Measurements from ENCODE around the gene PLPP4. TPM values are rescaled to one million over a fixed set of nuclear protein-coding genes. Genes with fewer than 3 reads are reported as not detected.

PLPP4 gene
- total RNA-seq, 1 experiment from 2014 or later = 10.7 TPM

GRCh38 chr10:120505056-120505455 lies 48.0 kb downstream of the PLPP4 start:
- Histone ChIP-seq H3K9ac (ENCODE audit: low read length) (no peak overlapping the region), H3K9me3 (ENCODE audit: low read length) (no peaks in the 10 kb centered on the region), H3K79me2 (ENCODE audit: low read length) (no peaks in the 10 kb centered on the region), H3K4me3 (ENCODE audit: low read length) (no peak overlapping the region), H3K9me2 (replicated peaks; ENCODE audit: low read length) (no peaks in the 10 kb centered on the region), H3K36me3 (ENCODE audit: low read depth, low read length) (no peaks in the 10 kb centered on the region), H3F3A (ENCODE audit: low read length, unreplicated experiment) (no peaks in the 10 kb centered on the region), H3K27ac (ENCODE audit: low read length) (no peak overlapping the region), H3K27me3 (ENCODE audit: low read length) (no peaks in the 10 kb centered on the region), H4K20me1 (ENCODE audit: low read length) (no peaks in the 10 kb centered on the region), H3K4me1 (ENCODE audit: insufficient read depth, low read length) (peaks cover 28% of the 10 kb centered on the region), H2AFZ (ENCODE audit: low read length) (no peak overlapping the region), H3K4me2 (ENCODE audit: low read length) (no peak overlapping the region)
- intact Hi-C loops (cut with micrococcal nuclease) = loop anchor here (5.0 kb wide), 1 partner anchor 83 kb away; no protein-coding TSS in a partner anchor
- DNase-seq = no peak
- BruUV-seq (replicated peaks) = no TSS peak
- POLR2A ChIA-PET (ENCODE audit: unreplicated experiment) = no interaction called here
- CTCF ChIA-PET = no interaction called here
- TF ChIP-seq EZH2 (IDR thresholded peaks at IDR 0.05; ENCODE audit: low read length, unreplicated experiment) (no peak), EZH2phosphoT487 (IDR thresholded peaks at IDR 0.05; ENCODE audit: borderline replicate concordance, low read length) (no peak), CTCF (conservative IDR thresholded peaks at IDR 0.05; ENCODE audit: low read depth, low read length) (no peak)
- ATAC-seq = no peak

GRCh38 chr10:120505866-120506265 lies 48.8 kb downstream of the PLPP4 start:
- Histone ChIP-seq H2AFZ (ENCODE audit: low read length) (no peak overlapping the region), H3K9me2 (replicated peaks; ENCODE audit: low read length) (no peaks in the 10 kb centered on the region), H3K9ac (ENCODE audit: low read length) (no peak overlapping the region), H3K4me3 (ENCODE audit: low read length) (no peak overlapping the region), H3F3A (ENCODE audit: low read length, unreplicated experiment) (no peaks in the 10 kb centered on the region), H3K27ac (ENCODE audit: low read length) (no peak overlapping the region), H4K20me1 (ENCODE audit: low read length) (no peaks in the 10 kb centered on the region), H3K9me3 (ENCODE audit: low read length) (no peaks in the 10 kb centered on the region), H3K36me3 (ENCODE audit: low read depth, low read length) (no peaks in the 10 kb centered on the region), H3K4me2 (ENCODE audit: low read length) (no peak overlapping the region), H3K27me3 (ENCODE audit: low read length) (no peaks in the 10 kb centered on the region), H3K79me2 (ENCODE audit: low read length) (no peaks in the 10 kb centered on the region), H3K4me1 (ENCODE audit: insufficient read depth, low read length) (peaks cover 36% of the 10 kb centered on the region)
- TF ChIP-seq CTCF (conservative IDR thresholded peaks at IDR 0.05; ENCODE audit: low read depth, low read length) = no peak
- TF ChIP-seq EZH2 (IDR thresholded peaks at IDR 0.05; ENCODE audit: low read length, unreplicated experiment) = no peak
- no peak for TF ChIP-seq EZH2phosphoT487 (IDR thresholded peaks at IDR 0.05; ENCODE audit: borderline replicate concordance, low read length)
- no peak for ATAC-seq
- no TSS peak for BruUV-seq (replicated peaks)
- POLR2A ChIA-PET (ENCODE audit: unreplicated experiment) = no interaction called here
- CTCF ChIA-PET = no interaction called here
- DNase-seq = no peak
- intact Hi-C loops (cut with micrococcal nuclease) = loop anchor here (5.0 kb wide), 1 partner anchor 84 kb away; no protein-coding TSS in a partner anchor

GRCh38 chr10:120506674-120507073 lies 49.6 kb downstream of the PLPP4 start:
- H3K27ac ChIP-seq (ENCODE audit: low read length) = no peak overlapping the region
- no peak for TF ChIP-seq EZH2phosphoT487 (IDR thresholded peaks at IDR 0.05; ENCODE audit: borderline replicate concordance, low read length)
- no peak for TF ChIP-seq CTCF (conservative IDR thresholded peaks at IDR 0.05; ENCODE audit: low read depth, low read length)
- no peak for TF ChIP-seq EZH2 (IDR thresholded peaks at IDR 0.05; ENCODE audit: low read length, unreplicated experiment)
- no peak overlapping the region for H2AFZ ChIP-seq (ENCODE audit: low read length)
- no peak overlapping the region for H3K9ac ChIP-seq (ENCODE audit: low read length)
- no peaks in the 10 kb centered on the region for H3K9me3 ChIP-seq (ENCODE audit: low read length)
- ATAC-seq (no peak), DNase-seq (no peak)
- no peak overlapping the region for H3K4me2 ChIP-seq (ENCODE audit: low read length)
- no peak overlapping the region for H3K4me3 ChIP-seq (ENCODE audit: low read length)
- H4K20me1 ChIP-seq (ENCODE audit: low read length) = no peaks in the 10 kb centered on the region
- H3F3A ChIP-seq (ENCODE audit: low read length, unreplicated experiment) = no peaks in the 10 kb centered on the region
- no peaks in the 10 kb centered on the region for H3K79me2 ChIP-seq (ENCODE audit: low read length)
- intact Hi-C loops (cut with micrococcal nuclease) = loop anchor here (5.0 kb wide), 1 partner anchor 84 kb away; no protein-coding TSS in a partner anchor
- no peaks in the 10 kb centered on the region for H3K9me2 ChIP-seq (replicated peaks; ENCODE audit: low read length)
- no TSS peak for BruUV-seq (replicated peaks)
- CTCF ChIA-PET = no interaction called here
- H3K27me3 ChIP-seq (ENCODE audit: low read length) = no peaks in the 10 kb centered on the region
- no peaks in the 10 kb centered on the region for H3K36me3 ChIP-seq (ENCODE audit: low read depth, low read length)
- H3K4me1 ChIP-seq (ENCODE audit: insufficient read depth, low read length) = peaks cover 44% of the 10 kb centered on the region
- POLR2A ChIA-PET (ENCODE audit: unreplicated experiment) = no interaction called here

Measured in PC-3 (cell line).